Measurements from ENCODE around the gene NR1D2.
"Not testable (repeated sequence)": the region's sequence is repeated elsewhere in the genome, so short reads cannot be mapped to it uniquely, and the experiment has no call there.

NR1D2 gene

GRCh38 chr3:24004171-24004938 is 59.3 kb downstream of the NR1D2 start:
- peaks cover under 1% of the 10 kb centered on the region; the same call in 1 of the 2 replicates for H3K4me1 ChIP-seq (ENCODE audit: control insufficient read depth, insufficient read depth, low read length)
- no peak overlapping the region for H3K4me3 ChIP-seq (ENCODE audit: low read depth, low read length)
- H3K27ac ChIP-seq (ENCODE audit: low read depth, low read length), result no peak overlapping the region
- H3K27me3 ChIP-seq (ENCODE audit: control insufficient read depth, insufficient read depth, low read length), result no peaks in the 10 kb centered on the region
- H3K9me3 ChIP-seq (ENCODE audit: control insufficient read depth, insufficient read depth, low read length), result no peaks in the 10 kb centered on the region
- no peak overlapping the region for H3K9ac ChIP-seq (ENCODE audit: low read depth, low read length)
- H3K36me3 ChIP-seq (ENCODE audit: control insufficient read depth, insufficient read depth, low read length), result no peaks in the 10 kb centered on the region

DNA sequence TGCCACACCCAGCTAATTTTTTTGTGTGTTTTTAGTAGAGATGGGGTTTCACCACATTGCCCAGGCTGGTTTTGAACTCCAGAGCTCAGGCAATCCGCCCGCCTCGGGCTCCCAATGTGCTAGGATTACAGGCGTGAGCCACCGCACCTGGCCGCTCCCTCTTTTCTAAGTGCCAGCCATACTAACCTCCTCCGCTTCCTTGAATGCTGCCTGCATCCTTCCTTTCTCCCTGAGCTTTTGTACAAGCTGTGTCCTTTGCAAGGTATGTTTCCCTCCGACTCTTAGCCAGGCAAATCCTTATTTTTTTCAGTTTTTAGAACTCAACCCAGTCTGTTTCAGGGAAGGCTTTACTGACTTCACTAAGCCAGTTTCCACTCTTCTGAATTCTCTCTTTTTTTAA is 60.6 kb downstream of the NR1D2 start:
- Histone ChIP-seq H3K27ac (ENCODE audit: low read depth, low read length) (no peak overlapping the region), H3K4me1 (ENCODE audit: control insufficient read depth, insufficient read depth, low read length) (no peaks in the 10 kb centered on the region), H3K27me3 (ENCODE audit: control insufficient read depth, insufficient read depth, low read length) (no peaks in the 10 kb centered on the region), H3K9me3 (ENCODE audit: control insufficient read depth, insufficient read depth, low read length) (no peaks in the 10 kb centered on the region), H3K9ac (ENCODE audit: low read depth, low read length) (no peak overlapping the region), H3K4me3 (ENCODE audit: low read depth, low read length) (no peak overlapping the region), H3K36me3 (ENCODE audit: control insufficient read depth, insufficient read depth, low read length) (no peaks in the 10 kb centered on the region)

DNA sequence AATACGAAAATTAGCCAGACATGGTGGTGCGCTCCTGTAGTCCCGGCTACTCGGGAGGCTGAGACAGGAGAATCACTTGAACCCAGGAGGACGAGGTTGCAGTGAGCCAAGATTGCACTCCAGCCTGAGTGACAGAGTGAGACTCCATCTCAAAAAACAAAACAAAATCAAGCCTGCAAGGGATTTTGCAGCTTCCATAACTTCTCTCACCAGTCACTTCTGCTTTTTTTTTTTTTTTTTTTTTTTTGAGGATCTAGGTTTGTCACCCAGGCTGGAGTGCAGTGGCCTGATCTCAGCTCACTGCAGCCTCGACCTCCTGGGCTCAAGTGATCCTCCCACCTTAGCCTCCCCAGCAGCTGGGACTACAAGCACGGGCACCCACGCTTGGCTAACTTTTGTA is 65.7 kb downstream of the NR1D2 start:
- not testable (repeated sequence) for H3K36me3 ChIP-seq (ENCODE audit: control insufficient read depth, insufficient read depth, low read length); H3K4me3 ChIP-seq (ENCODE audit: low read depth, low read length); H3K4me1 ChIP-seq (ENCODE audit: control insufficient read depth, insufficient read depth, low read length); H3K27me3 ChIP-seq (ENCODE audit: control insufficient read depth, insufficient read depth, low read length); H3K9ac ChIP-seq (ENCODE audit: low read depth, low read length); H3K9me3 ChIP-seq (ENCODE audit: control insufficient read depth, insufficient read depth, low read length); H3K27ac ChIP-seq (ENCODE audit: low read depth, low read length)

DNA sequence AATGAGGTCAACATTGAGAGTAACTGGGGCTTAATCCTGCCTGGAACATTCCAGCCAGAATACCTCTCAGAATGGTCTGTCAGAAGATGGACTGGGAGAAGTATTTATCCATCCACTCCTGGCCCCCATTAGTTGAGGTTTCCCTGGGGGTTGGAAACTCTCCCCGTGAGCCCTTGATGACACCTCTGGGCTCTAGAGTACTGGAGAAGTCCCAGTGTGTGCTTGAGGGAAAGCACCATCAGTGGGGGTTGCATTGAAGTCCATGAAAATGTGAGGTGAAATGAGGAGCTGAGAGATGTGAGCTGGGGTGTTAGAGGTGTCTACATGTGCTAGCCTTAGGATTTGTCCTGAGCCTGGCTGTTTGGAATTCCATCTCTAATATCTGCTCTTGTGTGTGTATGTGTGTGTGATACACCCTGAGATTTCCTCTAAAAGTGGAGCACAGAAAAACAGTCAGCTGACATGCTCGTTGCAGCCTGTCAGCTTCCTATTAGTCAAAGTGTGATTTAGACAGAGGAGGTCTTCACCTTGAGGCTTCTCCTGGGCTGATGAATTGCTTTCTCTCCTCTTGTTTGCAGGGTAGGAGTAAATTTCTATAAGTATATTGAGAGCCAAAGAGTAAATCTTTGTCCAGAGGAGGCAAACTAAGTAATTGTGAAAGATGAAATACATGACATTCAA is 67.6 kb downstream of the NR1D2 start:
- H3K27me3 ChIP-seq (ENCODE audit: control insufficient read depth, insufficient read depth, low read length), result no peaks in the 10 kb centered on the region
- no peaks in the 10 kb centered on the region for H3K36me3 ChIP-seq (ENCODE audit: control insufficient read depth, insufficient read depth, low read length)
- H3K27ac ChIP-seq (ENCODE audit: low read depth, low read length), result no peak overlapping the region
- no peak overlapping the region for H3K4me3 ChIP-seq (ENCODE audit: low read depth, low read length)
- no peaks in the 10 kb centered on the region for H3K9me3 ChIP-seq (ENCODE audit: control insufficient read depth, insufficient read depth, low read length)
- no peaks in the 10 kb centered on the region for H3K4me1 ChIP-seq (ENCODE audit: control insufficient read depth, insufficient read depth, low read length)
- H3K9ac ChIP-seq (ENCODE audit: low read depth, low read length), result no peak overlapping the region

DNA sequence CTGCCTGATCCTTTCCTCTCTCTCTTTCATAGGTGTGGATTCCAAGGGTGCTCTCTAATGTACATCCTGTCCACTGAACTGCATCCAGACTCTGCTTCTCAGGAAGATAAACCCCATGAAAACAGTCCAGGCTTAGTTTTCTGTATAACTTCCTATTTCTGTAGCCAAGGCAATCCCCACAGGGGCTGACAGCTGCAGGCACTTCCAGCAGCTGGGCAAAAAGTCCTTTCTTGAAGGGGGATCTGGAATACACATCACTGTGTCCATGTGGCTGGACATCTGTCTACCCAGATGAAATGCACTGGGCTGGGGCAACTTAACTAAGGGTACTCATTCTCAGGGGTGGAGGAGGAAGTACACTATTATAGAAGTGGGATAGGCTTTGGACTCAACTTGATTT is 72.2 kb downstream of the NR1D2 start:
- Histone ChIP-seq H3K9ac (ENCODE audit: low read depth, low read length) (no peak overlapping the region), H3K4me1 (ENCODE audit: control insufficient read depth, insufficient read depth, low read length) (no peaks in the 10 kb centered on the region), H3K36me3 (ENCODE audit: control insufficient read depth, insufficient read depth, low read length) (no peaks in the 10 kb centered on the region), H3K4me3 (ENCODE audit: low read depth, low read length) (no peak overlapping the region), H3K27ac (ENCODE audit: low read depth, low read length) (no peak overlapping the region), H3K9me3 (ENCODE audit: control insufficient read depth, insufficient read depth, low read length) (no peaks in the 10 kb centered on the region), H3K27me3 (ENCODE audit: control insufficient read depth, insufficient read depth, low read length) (no peaks in the 10 kb centered on the region)

DNA sequence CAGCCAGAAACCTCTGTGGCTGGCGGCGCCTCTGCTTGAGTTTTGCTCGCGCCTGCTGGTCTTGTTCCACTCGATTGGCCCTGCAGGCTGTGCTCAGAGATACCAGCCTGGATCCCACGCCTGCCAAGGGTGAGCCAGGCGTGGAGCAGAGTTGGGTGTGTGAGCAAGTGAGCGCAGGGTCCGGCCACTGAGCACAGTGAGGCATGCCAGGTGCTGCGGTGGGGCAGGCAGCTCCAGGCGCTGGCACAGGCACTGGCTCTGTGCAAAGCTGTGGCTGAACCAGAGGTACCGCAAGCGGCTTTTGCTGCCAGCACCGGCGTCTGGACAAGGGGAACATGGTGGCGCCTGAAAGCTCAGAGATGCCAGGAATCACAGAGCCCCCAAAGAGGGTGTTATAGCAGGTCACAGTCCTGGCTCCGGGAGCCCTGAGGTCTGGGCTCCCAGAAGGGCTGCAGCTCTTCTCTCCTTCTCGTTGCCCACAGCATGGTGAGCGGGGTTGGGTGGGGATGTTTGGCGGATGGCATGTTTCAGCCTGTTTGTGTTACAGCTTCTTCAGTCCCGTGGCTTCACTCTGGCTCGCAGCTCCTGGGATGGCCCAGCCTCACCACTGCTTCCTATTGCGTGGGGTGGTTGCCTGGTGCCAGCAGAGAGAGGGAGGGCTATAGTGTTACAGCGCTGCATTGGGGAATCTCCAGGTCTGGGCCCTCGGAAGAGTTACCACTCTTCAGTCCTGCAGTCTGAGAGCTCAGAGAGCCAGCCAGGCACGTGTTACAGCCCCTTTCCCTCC is 73.9 kb downstream of the NR1D2 start:
- Histone ChIP-seq H3K4me1 (ENCODE audit: control insufficient read depth, insufficient read depth, low read length) (no peaks in the 10 kb centered on the region), H3K27ac (ENCODE audit: low read depth, low read length) (no peak overlapping the region), H3K36me3 (ENCODE audit: control insufficient read depth, insufficient read depth, low read length) (no peaks in the 10 kb centered on the region), H3K9ac (ENCODE audit: low read depth, low read length) (no peak overlapping the region), H3K4me3 (ENCODE audit: low read depth, low read length) (no peak overlapping the region), H3K27me3 (ENCODE audit: control insufficient read depth, insufficient read depth, low read length) (no peaks in the 10 kb centered on the region), H3K9me3 (ENCODE audit: control insufficient read depth, insufficient read depth, low read length) (no peaks in the 10 kb centered on the region)

DNA sequence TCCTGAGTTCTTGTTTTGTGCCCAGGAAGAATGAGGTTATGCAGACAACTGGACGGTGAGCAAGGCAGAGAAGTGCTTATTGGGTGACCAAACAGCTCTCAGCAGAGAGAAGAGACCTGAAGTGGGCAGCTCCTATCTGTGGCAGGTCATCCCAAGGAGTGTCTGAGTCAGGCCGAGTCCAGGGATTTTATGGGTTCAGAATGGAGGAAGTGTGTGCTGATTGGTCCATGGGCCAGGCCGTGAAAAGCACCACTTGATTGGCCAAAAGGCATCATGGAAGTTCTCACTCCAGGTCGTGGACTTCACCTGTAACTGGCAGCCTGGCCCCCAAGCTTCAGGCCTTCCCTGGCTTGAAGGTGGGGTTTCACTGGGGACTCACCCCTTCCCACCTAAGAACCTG is 74.5 kb downstream of the NR1D2 start:
- Histone ChIP-seq H3K9ac (ENCODE audit: low read depth, low read length) (no peak overlapping the region), H3K27ac (ENCODE audit: low read depth, low read length) (no peak overlapping the region), H3K9me3 (ENCODE audit: control insufficient read depth, insufficient read depth, low read length) (no peaks in the 10 kb centered on the region), H3K4me3 (ENCODE audit: low read depth, low read length) (no peak overlapping the region), H3K4me1 (ENCODE audit: control insufficient read depth, insufficient read depth, low read length) (no peaks in the 10 kb centered on the region), H3K36me3 (ENCODE audit: control insufficient read depth, insufficient read depth, low read length) (no peaks in the 10 kb centered on the region), H3K27me3 (ENCODE audit: control insufficient read depth, insufficient read depth, low read length) (no peaks in the 10 kb centered on the region)

- Histone ChIP-seq H3K27me3 (ENCODE audit: control insufficient read depth, insufficient read depth, low read length) (no peaks in the 10 kb centered on the region), H3K4me1 (ENCODE audit: control insufficient read depth, insufficient read depth, low read length) (no peaks in the 10 kb centered on the region), H3K4me3 (ENCODE audit: low read depth, low read length) (no peak overlapping the region), H3K9me3 (ENCODE audit: control insufficient read depth, insufficient read depth, low read length) (no peaks in the 10 kb centered on the region), H3K9ac (ENCODE audit: low read depth, low read length) (no peak overlapping the region), H3K27ac (ENCODE audit: low read depth, low read length) (no peak overlapping the region), H3K36me3 (ENCODE audit: control insufficient read depth, insufficient read depth, low read length) (no peaks in the 10 kb centered on the region)
Observed at GRCh38 chr3:24020036-24020691, 75.1 kb downstream of the NR1D2 start.

GRCh38 chr3:24023197-24023596 is 78.1 kb downstream of the NR1D2 start:
- Histone ChIP-seq H3K36me3 (ENCODE audit: control insufficient read depth, insufficient read depth, low read length) (no peaks in the 10 kb centered on the region), H3K4me3 (ENCODE audit: low read depth, low read length) (no peak overlapping the region), H3K9me3 (ENCODE audit: control insufficient read depth, insufficient read depth, low read length) (no peaks in the 10 kb centered on the region), H3K4me1 (ENCODE audit: control insufficient read depth, insufficient read depth, low read length) (no peaks in the 10 kb centered on the region), H3K27ac (ENCODE audit: low read depth, low read length) (no peak overlapping the region), H3K27me3 (ENCODE audit: control insufficient read depth, insufficient read depth, low read length) (no peaks in the 10 kb centered on the region), H3K9ac (ENCODE audit: low read depth, low read length) (no peak overlapping the region)

DNA sequence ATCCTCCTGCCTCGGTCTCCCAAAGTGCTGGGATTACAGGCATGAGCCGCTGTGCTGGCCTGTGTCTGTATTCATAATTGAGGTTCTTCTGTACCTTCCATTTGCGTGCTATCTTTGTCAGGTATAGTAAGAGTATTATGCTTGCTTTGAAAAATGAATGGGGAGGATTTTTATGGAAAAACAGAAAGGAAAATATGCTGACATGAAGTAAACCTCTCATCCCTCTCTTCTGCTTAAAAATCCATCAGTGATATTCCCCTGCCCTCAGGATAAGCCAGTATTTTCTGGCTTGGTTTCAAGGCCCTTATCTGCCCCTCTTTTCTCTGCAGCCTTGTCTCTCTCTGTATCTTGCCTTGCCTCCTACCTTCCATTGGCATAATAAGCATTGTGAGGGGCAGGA is 80.7 kb downstream of the NR1D2 start:
- Histone ChIP-seq H3K9me3 (ENCODE audit: control insufficient read depth, insufficient read depth, low read length) (no peaks in the 10 kb centered on the region), H3K4me3 (ENCODE audit: low read depth, low read length) (no peak overlapping the region), H3K36me3 (ENCODE audit: control insufficient read depth, insufficient read depth, low read length) (no peaks in the 10 kb centered on the region), H3K27ac (ENCODE audit: low read depth, low read length) (no peak overlapping the region), H3K27me3 (ENCODE audit: control insufficient read depth, insufficient read depth, low read length) (no peaks in the 10 kb centered on the region), H3K4me1 (ENCODE audit: control insufficient read depth, insufficient read depth, low read length) (peaks cover 2% of the 10 kb centered on the region; the same call in 1 of the 2 replicates), H3K9ac (ENCODE audit: low read depth, low read length) (no peak overlapping the region)
